Endodermal cell (in vitro differentiated cells): Measurements from ENCODE around the gene RBL2. TPM values are rescaled to one million over a fixed set of nuclear protein-coding genes. Genes with fewer than 3 reads are reported as not detected.

Experiments
- DNase-seq: peaks from one replicate; pipeline ENCODE4 v3.0.0-alpha.2; 2017
- H3K27ac ChIP-seq: 2 replicates; pipeline ENCODE4 v1.5.1; 2013; ENCODE audit warnings: mild to moderate bottlenecking, low read depth, low read length, moderate library complexity
- H3K27me3 ChIP-seq: 2 replicates; pipeline ENCODE4 v1.6.1; 2013; ENCODE audit warnings: mild to moderate bottlenecking, low read length, moderate library complexity; ENCODE audit not compliant: insufficient read depth, control insufficient read depth, poor library complexity, severe bottlenecking
- H3K36me3 ChIP-seq: 2 replicates; pipeline ENCODE4 v1.7.0; 2013; ENCODE audit warnings: mild to moderate bottlenecking, low read length, moderate library complexity; ENCODE audit not compliant: control insufficient read depth, insufficient read depth
- H3K4me1 ChIP-seq: one replicate; pipeline ENCODE4 v1.7.0; 2013; ENCODE audit warnings: low read length; ENCODE audit not compliant: control insufficient read depth, insufficient read depth
- H3K4me3 ChIP-seq: 2 replicates; pipeline ENCODE4 v1.5.1; 2013; ENCODE audit warnings: mild to moderate bottlenecking, low read length, moderate library complexity
- H3K9ac ChIP-seq: 2 replicates; pipeline ENCODE4 v1.6.1; 2013; ENCODE audit warnings: mild to moderate bottlenecking, low read length, moderate library complexity; ENCODE audit not compliant: poor library complexity, severe bottlenecking; ENCODE audit errors: extremely low read depth
- H3K9me3 ChIP-seq: 2 replicates; pipeline ENCODE4 v1.6.1; 2013; ENCODE audit warnings: mild to moderate bottlenecking, low read length, moderate library complexity; ENCODE audit not compliant: control insufficient read depth
- H3K27ac Mint-ChIP-seq: 2 replicates; pipeline ENCODE4 v1.8.0; 2020; ENCODE audit warnings: mixed read lengths
- H3K27me3 Mint-ChIP-seq: 2 replicates; pipeline ENCODE4 v1.8.0; 2021; ENCODE audit warnings: mild to moderate bottlenecking, mixed read lengths; ENCODE audit not compliant: insufficient read depth
- H3K36me3 Mint-ChIP-seq: 2 replicates; pipeline ENCODE4 v1.8.0; 2020; ENCODE audit warnings: low read depth, mixed read lengths
- H3K4me1 Mint-ChIP-seq: 2 replicates; pipeline ENCODE4 v1.8.0; 2020; ENCODE audit warnings: mixed read lengths
- H3K4me3 Mint-ChIP-seq: 2 replicates; pipeline ENCODE4 v1.8.0; 2020; ENCODE audit warnings: mild to moderate bottlenecking, moderate library complexity, mixed read lengths
- H3K9me3 Mint-ChIP-seq: 2 replicates; pipeline ENCODE4 v1.8.0; 2020; ENCODE audit warnings: mild to moderate bottlenecking, mixed read lengths
- WGBS, 2 experiments: methylation state at CpG; one replicate each; pipeline versions ENCODE4 v1.1.5 to v1.1.7; 2013; ENCODE audit warnings: missing lambda C conversion rate in 2 of 2, mixed read lengths in 1 of 2; ENCODE audit not compliant: insufficient coverage in 1 of 2, insufficient read length in 1 of 2; 5-methylcytosine and 5-hydroxymethylcytosine counted together
- total RNA-seq, 2 donors: library from RNA; stranded (reverse); fragmentation: NEBNext Ultra II Directional in 1 of 2; extraction: Animal tissue kit (Norgen Biotek cat#: 25700) in 1 of 2; gene quantifications; 2 replicates in 1 of 2; 3 replicates in 1 of 2; pipeline ENCODE4 v1.2.1, GENCODE V29; 2021
- TF ChIP-seq, protein P1 (sequence below): fragments of 200-600 bp; sonication (generic); conservative IDR thresholded peaks from 2 replicates; pipeline ENCODE4 v1.5.0; 2021; ENCODE audit warnings: antibody characterized with exemption, mild to moderate bottlenecking

Gene RBL2
- total RNA-seq, 2 donors from 2014 or later = 34.9 to 46.0 TPM

DNA sequence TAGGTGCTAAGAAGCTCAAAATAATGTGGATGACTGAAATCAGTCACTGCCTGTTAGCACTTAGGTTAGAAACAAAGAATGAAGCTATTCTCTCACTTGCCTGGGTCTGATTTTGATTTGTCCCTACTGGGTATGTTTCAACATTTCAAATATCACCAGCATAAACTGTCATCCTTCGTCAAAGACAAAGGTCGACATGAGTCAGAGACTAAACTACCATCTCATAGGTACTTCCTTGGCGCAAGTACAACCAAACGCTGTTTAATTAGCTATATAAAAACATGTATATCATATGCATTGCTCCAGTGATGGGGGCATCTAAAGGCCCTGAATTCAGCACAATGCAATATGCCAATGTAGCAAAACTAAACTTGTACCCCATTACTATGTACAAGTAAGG, 64.7 kb downstream of the RBL2 start:
- Mint-ChIP-seq H3K27me3 (no peaks in the 10 kb centered on the region), H3K27ac (no peak overlapping the region), H3K9me3 (no peaks in the 10 kb centered on the region), H3K4me1 (peaks cover 14% of the 10 kb centered on the region), H3K4me3 (no peak overlapping the region), H3K36me3 (peaks cover 41% of the 10 kb centered on the region)
- H3K4me3 ChIP-seq = no peak overlapping the region
- TF ChIP-seq, protein P1, sequence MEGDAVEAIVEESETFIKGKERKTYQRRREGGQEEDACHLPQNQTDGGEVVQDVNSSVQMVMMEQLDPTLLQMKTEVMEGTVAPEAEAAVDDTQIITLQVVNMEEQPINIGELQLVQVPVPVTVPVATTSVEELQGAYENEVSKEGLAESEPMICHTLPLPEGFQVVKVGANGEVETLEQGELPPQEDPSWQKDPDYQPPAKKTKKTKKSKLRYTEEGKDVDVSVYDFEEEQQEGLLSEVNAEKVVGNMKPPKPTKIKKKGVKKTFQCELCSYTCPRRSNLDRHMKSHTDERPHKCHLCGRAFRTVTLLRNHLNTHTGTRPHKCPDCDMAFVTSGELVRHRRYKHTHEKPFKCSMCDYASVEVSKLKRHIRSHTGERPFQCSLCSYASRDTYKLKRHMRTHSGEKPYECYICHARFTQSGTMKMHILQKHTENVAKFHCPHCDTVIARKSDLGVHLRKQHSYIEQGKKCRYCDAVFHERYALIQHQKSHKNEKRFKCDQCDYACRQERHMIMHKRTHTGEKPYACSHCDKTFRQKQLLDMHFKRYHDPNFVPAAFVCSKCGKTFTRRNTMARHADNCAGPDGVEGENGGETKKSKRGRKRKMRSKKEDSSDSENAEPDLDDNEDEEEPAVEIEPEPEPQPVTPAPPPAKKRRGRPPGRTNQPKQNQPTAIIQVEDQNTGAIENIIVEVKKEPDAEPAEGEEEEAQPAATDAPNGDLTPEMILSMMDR = no peak
- H3K9me3 ChIP-seq = no peaks in the 10 kb centered on the region
- H3K9ac ChIP-seq = no peak overlapping the region
- H3K27me3 ChIP-seq = no peaks in the 10 kb centered on the region
- H3K36me3 ChIP-seq = peaks cover 46% of the 10 kb centered on the region
- peaks cover 7% of the 10 kb centered on the region for H3K4me1 ChIP-seq
- no peak for DNase-seq
- H3K27ac ChIP-seq = no peak overlapping the region
- 95 to 100% methylated on average over 3 of the region's 4 CpGs for WGBS, 2 experiments

GRCh38 chr16:53501216-53501859, 67.1 kb downstream of the RBL2 start:
- peaks cover 33% of the 10 kb centered on the region for H3K4me1 Mint-ChIP-seq
- Histone ChIP-seq H3K4me3 (peak overlapping the region; percentile 89), H3K9me3 (no peaks in the 10 kb centered on the region), H3K9ac (no peak overlapping the region), H3K36me3 (peaks cover 22% of the 10 kb centered on the region), H3K27me3 (no peaks in the 10 kb centered on the region), H3K27ac (no peak overlapping the region), H3K4me1 (peaks cover 11% of the 10 kb centered on the region)
- no peak for DNase-seq
- H3K27me3 Mint-ChIP-seq = no peaks in the 10 kb centered on the region
- no peak overlapping the region for H3K27ac Mint-ChIP-seq
- H3K36me3 Mint-ChIP-seq = peaks cover 20% of the 10 kb centered on the region
- 77 to 83% methylated on average over 6 to 9 of the region's 9 CpGs for WGBS, 2 experiments
- H3K4me3 Mint-ChIP-seq = peak overlapping the region; percentile 68
- H3K9me3 Mint-ChIP-seq = no peaks in the 10 kb centered on the region
- TF ChIP-seq, protein P1 = no peak

DNA sequence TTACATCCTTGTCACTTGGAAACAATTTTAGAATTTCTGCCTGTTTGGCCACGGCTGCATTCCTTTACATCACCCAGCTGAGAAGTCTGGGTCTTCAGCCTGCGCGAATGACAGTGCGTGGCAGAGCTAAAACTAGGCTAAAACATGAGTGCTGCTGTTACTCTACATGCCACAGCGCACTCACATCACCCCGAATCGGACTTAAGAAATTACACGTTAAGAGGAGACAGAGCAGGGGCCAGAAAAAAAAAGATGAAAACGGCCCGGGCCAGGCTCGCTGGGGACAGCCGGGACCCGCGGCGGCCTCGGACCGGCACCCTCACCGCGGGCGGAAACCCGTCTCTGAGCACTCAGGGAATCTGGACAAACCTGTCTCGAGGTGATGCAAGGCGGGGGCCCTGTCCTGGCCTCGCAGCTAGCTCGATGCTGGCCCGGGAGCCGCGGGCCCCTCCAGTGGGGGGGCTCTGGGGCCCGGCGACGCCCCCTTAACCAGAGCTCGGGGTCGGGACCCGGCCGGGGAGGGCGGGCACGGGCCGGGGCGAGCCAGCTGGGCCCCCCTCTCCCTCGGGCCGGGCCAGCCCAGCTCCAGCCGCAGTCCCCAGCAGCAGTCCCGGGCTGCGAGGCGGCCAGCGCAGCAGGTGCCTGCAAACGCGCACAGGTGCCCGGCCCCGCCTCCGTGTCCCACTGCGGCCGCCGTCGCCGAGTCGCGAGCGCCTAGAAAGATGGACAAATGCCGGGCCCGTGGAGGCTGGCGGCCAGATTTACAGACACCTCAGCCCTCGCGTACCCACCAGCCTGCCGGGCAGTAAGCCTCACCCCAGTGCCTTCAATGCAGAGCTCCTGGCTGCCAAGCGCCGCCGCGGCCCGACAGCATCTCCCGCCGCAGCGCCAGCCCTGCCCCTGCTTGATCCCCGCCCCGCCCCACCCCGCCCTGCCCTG, 68.3 kb downstream of the RBL2 start, which contains the start of gene AKTIP:
AKTIP (minus strand) TSS at position 879 of the 939 bp plus-strand sequence. CDS start 2,950 bp downstream, outside the sequence.
- peak within 1 kb of the TSS; percentile 96 for H3K27ac Mint-ChIP-seq
- TF ChIP-seq, protein P1 = no peak
- peaks cover 35% of the 10 kb centered on the region for H3K4me1 Mint-ChIP-seq
- peak within 1 kb of the TSS; percentile 68 for H3K4me3 Mint-ChIP-seq
- peak within 1 kb of the TSS; percentile 89 for H3K4me3 ChIP-seq
- peak within 1 kb of the TSS; percentile 84 for H3K27ac ChIP-seq
- H3K9ac ChIP-seq = peak within 1 kb of the TSS; percentile 18
- H3K36me3 ChIP-seq = peaks cover 11% of the 10 kb centered on the region
- peak; percentile 71 for DNase-seq
- 1 to 4% methylated on average over 21 to 76 of the region's 76 CpGs for WGBS, 2 experiments
- no peaks in the 10 kb centered on the region for H3K27me3 Mint-ChIP-seq
- no peaks in the 10 kb centered on the region for H3K9me3 ChIP-seq
- H3K27me3 ChIP-seq = no peaks in the 10 kb centered on the region
- no peaks in the 10 kb centered on the region for H3K9me3 Mint-ChIP-seq
- peaks cover 11% of the 10 kb centered on the region for H3K4me1 ChIP-seq
- H3K36me3 Mint-ChIP-seq = peaks cover 12% of the 10 kb centered on the region
